PC-3 (cell line): ENCODE data around the gene LRP10. TPM values are rescaled to one million over a fixed set of nuclear protein-coding genes. Genes with fewer than 3 reads are reported as not detected.

ENCODE experiments used
- ATAC-seq: fragments of 200-7000 bp; cut with Tn5 transposase; 2 replicates; pipeline ENCODE4 v1.9.1; 2020; ENCODE audit warnings: mild to moderate bottlenecking, moderate library complexity
- BruUV-seq: library from RNA; stranded (reverse); fragments of 400-500 nt; replicated peaks from 2 replicates; lab custom pipeline; 2021; lab: Mats Ljungman, UMichigan
- CTCF ChIA-PET: fragments of 300-600 bp; sonication (Branson Sonifier 250); formaldehyde crosslinking; loops from one replicate; lab custom pipeline; 2022; ENCODE audit warnings: antibody characterized with exemption; lab: Charles Lee
- POLR2A ChIA-PET: fragments of 300-600 bp; sonication (Branson Sonifier 250); formaldehyde crosslinking; loops from one replicate; lab custom pipeline; 2022; ENCODE audit warnings: antibody characterized with exemption; ENCODE audit not compliant: unreplicated experiment; lab: Charles Lee
- DNase-seq: peaks from one replicate; pipeline ENCODE4 v3.0.0-alpha.2; 2015
- H2AFZ ChIP-seq: fragments of 300-600 bp; sonication (generic); 2 replicates; pipeline ENCODE4 v1.6.0; 2016; ENCODE audit warnings: antibody characterized with exemption, low read length
- H3F3A ChIP-seq: fragments of 300-600 bp; sonication (generic); one replicate; pipeline ENCODE4 v1.6.0; 2017; ENCODE audit warnings: antibody characterized with exemption, low read length, control low read depth, mild to moderate bottlenecking; ENCODE audit not compliant: unreplicated experiment
- H3K27ac ChIP-seq: fragments of 300-600 bp; sonication (generic); 2 replicates; pipeline ENCODE4 v1.5.1; 2016; ENCODE audit warnings: mild to moderate bottlenecking, low read length
- H3K27me3 ChIP-seq: fragments of 300-600 bp; sonication (generic); 2 replicates; pipeline ENCODE4 v1.6.1; 2016; ENCODE audit warnings: low read length, mixed read lengths
- H3K36me3 ChIP-seq: fragments of 300-600 bp; sonication (generic); 2 replicates; pipeline ENCODE4 v1.6.1; 2016; ENCODE audit warnings: low read depth, mixed run types, low read length, mixed read lengths
- H3K4me1 ChIP-seq: fragments of 300-600 bp; sonication (generic); 2 replicates; pipeline ENCODE4 v1.5.1; 2016; ENCODE audit warnings: low read length; ENCODE audit not compliant: insufficient read depth
- H3K4me2 ChIP-seq: fragments of 300-600 bp; sonication (generic); 2 replicates; pipeline ENCODE4 v1.6.0; 2016; ENCODE audit warnings: low read length
- H3K4me3 ChIP-seq: fragments of 300-600 bp; sonication (generic); 2 replicates; pipeline ENCODE4 v1.5.1; 2016; ENCODE audit warnings: mild to moderate bottlenecking, low read length, mixed read lengths
- H3K79me2 ChIP-seq: fragments of 300-600 bp; sonication (generic); 2 replicates; pipeline ENCODE4 v1.6.1; 2017; ENCODE audit warnings: low read length, mixed read lengths
- H3K9ac ChIP-seq: fragments of 300-600 bp; sonication (generic); 2 replicates; pipeline ENCODE4 v1.6.0; 2016; ENCODE audit warnings: mild to moderate bottlenecking, low read length
- H3K9me2 ChIP-seq: fragments of 300-600 bp; sonication (generic); replicated peaks from 2 replicates; pipeline ENCODE4 v1.6.1; 2016; ENCODE audit warnings: mixed run types, low read length, mixed read lengths
- H3K9me3 ChIP-seq: fragments of 300-600 bp; sonication (generic); 2 replicates; pipeline ENCODE4 v1.6.1; 2016; ENCODE audit warnings: low read length, mixed read lengths
- H4K20me1 ChIP-seq: fragments of 300-600 bp; sonication (generic); 2 replicates; pipeline ENCODE4 v1.6.1; 2016; ENCODE audit warnings: low read length, mixed read lengths
- CTCF ChIP-seq: fragments of 300-600 bp; sonication (generic); conservative IDR thresholded peaks from 2 replicates; pipeline ENCODE4 v1.5.1; 2017; ENCODE audit warnings: antibody characterized with exemption, low read depth, mild to moderate bottlenecking, low read length
- EZH2 ChIP-seq: fragments of 300-600 bp; sonication (generic); IDR thresholded peaks from one replicate; pipeline ENCODE4 v1.6.1; 2017; ENCODE audit warnings: antibody characterized with exemption, mild to moderate bottlenecking, low read length; ENCODE audit not compliant: unreplicated experiment
- EZH2phosphoT487 ChIP-seq: fragments of 300-600 bp; sonication (generic); IDR thresholded peaks from 2 replicates; pipeline ENCODE4 v1.6.1; 2018; ENCODE audit warnings: mild to moderate bottlenecking, antibody characterized with exemption, low read length, borderline replicate concordance
- intact Hi-C: fragments of 100-400 bp; cut with micrococcal nuclease; formaldehyde crosslinking; loops from 2 replicates; pipeline ENCODE4 v1.9.0; 2023
- total RNA-seq: library from RNA; depleted of rRNA; stranded (reverse); fragments of >200 nt; gene quantifications from 2 replicates; pipeline ENCODE4 v1.2.3, GENCODE V29; 2014

The LRP10 gene
- total RNA-seq, 1 experiment from 2014 or later: 46.5 TPM

DNA sequence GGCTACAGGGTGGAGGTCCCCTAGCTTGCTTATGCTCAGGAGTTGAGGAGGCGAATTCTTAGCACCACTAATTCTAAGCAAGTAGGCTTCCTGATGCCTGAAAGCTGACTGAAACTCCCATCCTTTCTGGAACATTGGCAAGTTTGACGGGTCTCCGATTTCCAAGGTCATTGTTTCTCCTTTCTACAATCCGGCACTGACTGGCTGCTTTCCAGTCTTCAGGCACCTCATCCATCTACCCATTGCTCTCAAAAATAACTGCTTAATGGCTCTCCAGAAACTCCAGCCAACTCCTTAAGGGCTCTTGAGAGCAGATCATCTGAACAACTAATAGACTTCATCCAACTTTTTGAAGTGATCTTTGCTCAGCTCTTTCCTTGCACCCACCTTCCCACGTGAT is 24.8 kb downstream of the LRP10 start:
- Histone ChIP-seq H2AFZ (no peak overlapping the region), H3K9ac (no peak overlapping the region), H3F3A (no peaks in the 10 kb centered on the region), H3K4me3 (no peak overlapping the region), H3K4me2 (no peak overlapping the region), H3K27ac (no peak overlapping the region), H4K20me1 (no peaks in the 10 kb centered on the region), H3K79me2 (no peaks in the 10 kb centered on the region), H3K27me3 (no peaks in the 10 kb centered on the region), H3K36me3 (peaks cover 6% of the 10 kb centered on the region; the same call in 1 of the 2 replicates), H3K4me1 (peaks cover 17% of the 10 kb centered on the region), H3K9me2 (no peaks in the 10 kb centered on the region), H3K9me3 (no peaks in the 10 kb centered on the region)
- ATAC-seq (no peak), DNase-seq (no peak)
- ChIA-PET POLR2A (no interaction called here), CTCF (interaction anchor here (0.5 kb wide), 1 partner anchor 633 kb away, joined by 3 read pairs; no protein-coding TSS in a partner anchor)
- no TSS peak for BruUV-seq
- TF ChIP-seq EZH2 (no peak), EZH2phosphoT487 (no peak), CTCF (no peak)
- intact Hi-C loops: no loop called here

DNA sequence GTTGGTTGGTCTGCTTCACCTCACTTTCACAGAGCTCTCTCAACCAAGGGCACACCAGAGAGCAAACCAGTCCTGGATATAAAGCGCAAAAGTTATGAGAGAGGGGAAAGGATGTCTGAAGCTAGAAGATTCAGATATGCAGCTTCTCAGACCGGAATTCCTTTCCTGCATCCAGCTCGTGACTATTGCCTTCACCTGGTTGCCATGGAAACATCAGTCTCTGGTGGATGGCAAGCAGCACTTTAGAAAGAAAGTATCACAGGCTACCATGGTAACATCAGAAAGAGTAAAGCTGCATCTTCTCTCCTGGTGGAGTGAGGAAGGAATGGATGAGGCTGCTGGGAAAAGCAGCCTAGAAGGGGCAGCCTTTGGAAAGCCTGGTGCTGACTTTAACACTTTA is 25.2 kb downstream of the LRP10 start:
- Histone ChIP-seq H3K9me3 (no peaks in the 10 kb centered on the region), H3K36me3 (peaks cover 10% of the 10 kb centered on the region; the same call in 1 of the 2 replicates), H2AFZ (no peak overlapping the region), H3K27ac (no peak overlapping the region), H3K79me2 (no peaks in the 10 kb centered on the region), H4K20me1 (no peaks in the 10 kb centered on the region), H3K4me1 (peaks cover 17% of the 10 kb centered on the region), H3K9me2 (no peaks in the 10 kb centered on the region), H3K27me3 (no peaks in the 10 kb centered on the region), H3K4me3 (no peak overlapping the region), H3F3A (no peaks in the 10 kb centered on the region), H3K9ac (no peak overlapping the region), H3K4me2 (no peak overlapping the region)
- DNase-seq (no peak), ATAC-seq (no peak)
- CTCF ChIA-PET: interaction anchor here (0.5 kb wide), 1 partner anchor 633 kb away, joined by 3 read pairs; no protein-coding TSS in a partner anchor
- no TSS peak for BruUV-seq
- TF ChIP-seq EZH2: no peak
- TF ChIP-seq EZH2phosphoT487: no peak
- TF ChIP-seq CTCF: no peak
- POLR2A ChIA-PET: no interaction called here
- intact Hi-C loops: no loop called here

DNA sequence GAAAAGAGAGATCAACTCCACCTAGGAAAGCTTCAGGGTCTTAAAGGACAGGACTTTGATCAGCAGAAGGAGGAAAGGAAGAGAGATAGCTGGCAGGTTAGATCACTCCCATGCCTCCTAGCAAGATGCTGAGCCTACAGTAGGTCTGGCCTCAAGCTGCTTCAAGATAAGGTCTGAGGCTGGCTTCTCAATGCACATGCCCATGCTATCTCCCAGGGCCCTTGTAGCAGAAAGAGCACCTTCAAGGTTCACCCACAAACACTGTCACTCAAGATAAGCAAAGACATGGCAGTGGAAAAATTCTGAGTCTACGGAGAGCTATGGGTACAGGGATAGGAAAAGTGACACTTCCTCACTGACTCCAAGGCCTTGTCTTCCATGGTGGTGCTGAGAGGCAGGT is 25.8 kb downstream of the LRP10 start:
- ATAC-seq: no peak

More for the DNA sequence above, 25.8 kb downstream of the LRP10 start:
- Histone ChIP-seq H3K4me1 (peaks cover 17% of the 10 kb centered on the region), H3K4me2 (no peak overlapping the region), H3K9ac (no peak overlapping the region), H4K20me1 (no peaks in the 10 kb centered on the region), H3K27me3 (no peaks in the 10 kb centered on the region), H3K27ac (no peak overlapping the region), H3K36me3 (peaks cover 16% of the 10 kb centered on the region; the same call in 1 of the 2 replicates), H3K4me3 (no peak overlapping the region), H3K79me2 (no peaks in the 10 kb centered on the region), H3K9me2 (no peaks in the 10 kb centered on the region), H3K9me3 (no peaks in the 10 kb centered on the region), H2AFZ (no peak overlapping the region), H3F3A (no peaks in the 10 kb centered on the region)
- BruUV-seq: no TSS peak
- intact Hi-C loops: no loop called here
- DNase-seq: no peak
- CTCF ChIA-PET: no interaction called here
- no peak for TF ChIP-seq EZH2
- no peak for TF ChIP-seq EZH2phosphoT487
- no peak for TF ChIP-seq CTCF
- POLR2A ChIA-PET: no interaction called here
